Liver (tissue), 9 donors: ENCODE results near the gene FBXO10. TPM values are rescaled to one million over a fixed set of nuclear protein-coding genes. Genes with fewer than 3 reads are reported as not detected.

Source experiments
- DNase-seq: peaks from one replicate; pipeline ENCODE4 v3.0.0-alpha.2; 2017; ENCODE audit warnings: low spot score
- H3K27ac ChIP-seq, 2 donors: one replicate each; pipeline ENCODE4 v1.7.0; 2013; ENCODE audit warnings: inconsistent platforms in 2 of 2, low read length in 2 of 2, control low read depth in 1 of 2, low read depth in 1 of 2, mild to moderate bottlenecking in 1 of 2
- H3K27me3 ChIP-seq, 4 donors: one replicate each; pipeline versions ENCODE4 v1.6.1 to v1.7.0; 2013; ENCODE audit warnings: low read length in 3 of 4, inconsistent platforms in 1 of 4, mild to moderate bottlenecking in 1 of 4, moderate library complexity in 1 of 4; ENCODE audit not compliant: control insufficient read depth in 4 of 4, insufficient read depth in 4 of 4
- H3K36me3 ChIP-seq, 4 donors: one replicate each; pipeline versions ENCODE4 v1.6.1 to v1.7.0; 2013; ENCODE audit warnings: low read length in 3 of 4, mild to moderate bottlenecking in 3 of 4, low read depth in 1 of 4, moderate library complexity in 1 of 4; ENCODE audit not compliant: control insufficient read depth in 4 of 4, insufficient read depth in 3 of 4
- H3K4me1 ChIP-seq, 4 donors: one replicate each; pipeline versions ENCODE4 v1.6.1 to v1.7.0; 2013; ENCODE audit warnings: low read length in 3 of 4, mild to moderate bottlenecking in 3 of 4, moderate library complexity in 1 of 4; ENCODE audit not compliant: control insufficient read depth in 4 of 4, insufficient read depth in 4 of 4
- H3K4me3 ChIP-seq, 3 donors: one replicate each; pipeline versions ENCODE4 v1.6.1 to v1.7.0; 2013; ENCODE audit warnings: low read length in 3 of 3, control low read depth in 1 of 3, low read depth in 1 of 3, mild to moderate bottlenecking in 1 of 3
- H3K9ac ChIP-seq, 2 donors: one replicate each; pipeline ENCODE4 v1.7.0; 2013; ENCODE audit warnings: low read length in 2 of 2, mild to moderate bottlenecking in 2 of 2, moderate library complexity in 2 of 2, control low read depth in 1 of 2, low read depth in 1 of 2
- H3K9me3 ChIP-seq, 4 donors: one replicate each; pipeline versions ENCODE4 v1.6.1 to v1.7.0; 2013; ENCODE audit warnings: low read length in 3 of 4; ENCODE audit not compliant: control insufficient read depth in 4 of 4
- EGR1 ChIP-seq, 2 donors: IDR thresholded peaks; 2 replicates each; pipeline ENCODE4 v1.6.1; 2016 to 2018; ENCODE audit warnings: antibody characterized with exemption in 2 of 2, low read depth in 2 of 2
- FOXA1 ChIP-seq: IDR thresholded peaks from 2 replicates; pipeline ENCODE4 v1.6.1; 2016; ENCODE audit warnings: antibody characterized with exemption
- GABPA ChIP-seq, 2 donors: IDR thresholded peaks in 1 of 2; conservative IDR thresholded peaks in 1 of 2; 2 replicates each; pipeline ENCODE4 v1.6.1; 2016; ENCODE audit warnings: antibody characterized with exemption in 2 of 2, mild to moderate bottlenecking in 1 of 2, moderate library complexity in 1 of 2
- HNF4A ChIP-seq, 2 donors: conservative IDR thresholded peaks; 2 replicates each; pipeline ENCODE4 v1.6.1; 2016; ENCODE audit warnings: antibody characterized with exemption in 2 of 2, mild to moderate bottlenecking in 2 of 2
- HNF4G ChIP-seq: IDR thresholded peaks from 2 replicates; pipeline ENCODE4 v1.6.1; 2016; ENCODE audit warnings: antibody characterized with exemption
- JUND ChIP-seq, 2 donors: IDR thresholded peaks; 2 replicates each; pipeline ENCODE4 v1.6.1; 2016; ENCODE audit warnings: antibody characterized with exemption in 2 of 2
- NR2F2 ChIP-seq: IDR thresholded peaks from 2 replicates; pipeline ENCODE4 v1.6.1; 2016; ENCODE audit warnings: antibody characterized with exemption
- RAD21 ChIP-seq, 2 donors: IDR thresholded peaks; 2 replicates each; pipeline ENCODE4 v1.6.1; 2016; ENCODE audit warnings: antibody characterized with exemption in 2 of 2, mild to moderate bottlenecking in 2 of 2
- RXRA ChIP-seq, 2 donors: IDR thresholded peaks; 2 replicates each; pipeline ENCODE4 v1.6.1; 2017 to 2018; ENCODE audit warnings: antibody characterized with exemption in 2 of 2, mild to moderate bottlenecking in 1 of 2
- SP1 ChIP-seq: IDR thresholded peaks from 2 replicates; pipeline ENCODE4 v1.6.1; 2018; ENCODE audit warnings: antibody characterized with exemption, mild to moderate bottlenecking
- TAF1 ChIP-seq: conservative IDR thresholded peaks from 2 replicates; pipeline ENCODE4 v1.6.1; 2016; ENCODE audit warnings: antibody characterized with exemption, mild to moderate bottlenecking
- YY1 ChIP-seq: IDR thresholded peaks from 2 replicates; pipeline ENCODE4 v1.6.1; 2016; ENCODE audit warnings: antibody characterized with exemption, mild to moderate bottlenecking
- WGBS: extraction: QIAGEN DNeasy Blood & Tissue Kit; methylation state at CpG from one replicate; pipeline ENCODE4 v1.1.7; 2013; 5-methylcytosine and 5-hydroxymethylcytosine counted together
- polyA plus RNA-seq, 2 donors: library from polyadenylated mRNA; stranded (reverse) in 1 of 2; unstranded in 1 of 2; fragments of 200-250 nt in 1 of 2; fragments of >200 nt in 1 of 2; fragmentation: Nextera tagmentation in 1 of 2; extraction: Ambion mirVana in 1 of 2; gene quantifications; one replicate each; pipeline versions ENCODE4 v1.2.1 to v1.2.3, GENCODE V29; 2013 to 2015
- total RNA-seq, 2 donors: library from RNA; depleted of rRNA; stranded (reverse); fragments of >200 nt; gene quantifications; one replicate each; pipeline ENCODE4 v1.2.3, GENCODE V29; 2014
- TF ChIP-seq, protein P1 (sequence below): IDR thresholded peaks from 2 replicates; pipeline ENCODE4 v1.6.1; 2016; ENCODE audit warnings: antibody characterized with exemption
- TF ChIP-seq, protein P2 (sequence below): IDR thresholded peaks from 2 replicates; pipeline ENCODE4 v1.6.1; 2016; ENCODE audit warnings: antibody characterized with exemption, mild to moderate bottlenecking
- TF ChIP-seq, protein P3 (sequence below): fragments of 150-350 bp; IDR thresholded peaks from 2 replicates; pipeline ENCODE4 v1.5.1; 2017; ENCODE audit warnings: improper control_type of control experiment, low read depth, low read length; ENCODE audit not compliant: missing input control
- TF ChIP-seq, protein P4 (sequence below): IDR thresholded peaks from 2 replicates; pipeline ENCODE4 v1.6.1; 2016; ENCODE audit warnings: antibody characterized with exemption
- donor health status: healthy.
- donor health status: healthy.
- donor health status: healthy.
- donor health status: healthy.
- donor health status: healthy.

FBXO10 gene
- total and polyA plus RNA-seq, 4 donors: 1.3 to 5.5 (median 4.1) TPM

DNA sequence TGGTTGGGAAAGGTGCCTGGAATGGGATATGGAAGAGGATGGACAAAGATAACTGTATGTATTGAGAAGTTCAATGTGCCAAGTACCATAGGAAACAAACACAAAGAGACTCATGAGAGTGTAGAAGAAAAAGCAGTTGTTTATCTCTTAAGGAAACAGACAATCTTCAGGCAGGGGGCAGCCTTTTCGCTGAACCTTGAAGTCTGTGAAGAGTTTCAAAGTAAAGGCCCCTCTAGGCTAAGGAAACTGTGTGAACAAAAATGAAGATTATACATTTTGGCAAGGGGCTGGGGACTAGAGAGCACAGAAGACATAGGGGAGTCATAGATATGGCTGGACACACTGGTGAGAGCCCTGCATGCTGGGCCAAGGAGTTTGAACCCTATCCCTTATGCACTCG is 47.1 kb upstream of the FBXO10 start:
- H3K9ac ChIP-seq: no peak overlapping the region
- WGBS: 81% methylated on average over 2 of the region's 2 CpGs

DNA sequence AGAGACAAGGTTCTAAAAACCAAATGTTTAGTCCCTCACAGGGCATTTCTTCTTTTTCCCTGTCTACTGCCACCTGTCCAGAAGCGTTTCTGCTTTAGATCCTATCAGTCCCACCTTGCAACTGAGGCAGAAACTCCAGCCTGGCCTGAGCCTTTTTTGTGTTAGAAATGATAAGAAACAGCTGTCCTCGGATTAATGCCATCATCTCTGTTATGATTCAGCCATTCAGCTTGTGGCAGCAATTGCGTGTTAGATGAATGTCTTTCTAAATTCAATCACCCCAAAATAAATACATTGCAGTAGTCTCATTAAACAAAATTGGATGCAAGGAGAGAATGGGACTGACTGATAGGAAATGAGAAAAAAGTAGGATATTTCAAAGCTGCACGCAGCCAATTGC is 46.3 kb upstream of the FBXO10 start:
- Histone ChIP-seq H3K27ac (no peak overlapping the region), H3K36me3 (no peaks in the 10 kb centered on the region), H3K9ac (no peak overlapping the region), H3K9me3 (no peaks in the 10 kb centered on the region), H3K27me3 (no peaks in the 10 kb centered on the region), H3K4me3 (no peak overlapping the region), H3K4me1 (no peaks in the 10 kb centered on the region)
- DNase-seq: no peak
- 88% methylated on average over 4 of the region's 4 CpGs for WGBS
- TF ChIP-seq NR2F2 (no peak), RAD21 (IDR thresholded peaks at IDR 0.05) (no peak), HNF4A (conservative IDR thresholded peaks at IDR 0.05) (no peak), GABPA (IDR thresholded peaks at IDR 0.05 in 1 of 2, conservative IDR thresholded peaks at IDR 0.05 in 1 of 2) (no peak), SP1 (no peak), JUND (IDR thresholded peaks at IDR 0.05) (no peak), FOXA1 (no peak)
- TF ChIP-seq, protein P1, sequence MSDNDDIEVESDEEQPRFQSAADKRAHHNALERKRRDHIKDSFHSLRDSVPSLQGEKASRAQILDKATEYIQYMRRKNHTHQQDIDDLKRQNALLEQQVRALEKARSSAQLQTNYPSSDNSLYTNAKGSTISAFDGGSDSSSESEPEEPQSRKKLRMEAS: no peak
- TF ChIP-seq, protein P2, sequence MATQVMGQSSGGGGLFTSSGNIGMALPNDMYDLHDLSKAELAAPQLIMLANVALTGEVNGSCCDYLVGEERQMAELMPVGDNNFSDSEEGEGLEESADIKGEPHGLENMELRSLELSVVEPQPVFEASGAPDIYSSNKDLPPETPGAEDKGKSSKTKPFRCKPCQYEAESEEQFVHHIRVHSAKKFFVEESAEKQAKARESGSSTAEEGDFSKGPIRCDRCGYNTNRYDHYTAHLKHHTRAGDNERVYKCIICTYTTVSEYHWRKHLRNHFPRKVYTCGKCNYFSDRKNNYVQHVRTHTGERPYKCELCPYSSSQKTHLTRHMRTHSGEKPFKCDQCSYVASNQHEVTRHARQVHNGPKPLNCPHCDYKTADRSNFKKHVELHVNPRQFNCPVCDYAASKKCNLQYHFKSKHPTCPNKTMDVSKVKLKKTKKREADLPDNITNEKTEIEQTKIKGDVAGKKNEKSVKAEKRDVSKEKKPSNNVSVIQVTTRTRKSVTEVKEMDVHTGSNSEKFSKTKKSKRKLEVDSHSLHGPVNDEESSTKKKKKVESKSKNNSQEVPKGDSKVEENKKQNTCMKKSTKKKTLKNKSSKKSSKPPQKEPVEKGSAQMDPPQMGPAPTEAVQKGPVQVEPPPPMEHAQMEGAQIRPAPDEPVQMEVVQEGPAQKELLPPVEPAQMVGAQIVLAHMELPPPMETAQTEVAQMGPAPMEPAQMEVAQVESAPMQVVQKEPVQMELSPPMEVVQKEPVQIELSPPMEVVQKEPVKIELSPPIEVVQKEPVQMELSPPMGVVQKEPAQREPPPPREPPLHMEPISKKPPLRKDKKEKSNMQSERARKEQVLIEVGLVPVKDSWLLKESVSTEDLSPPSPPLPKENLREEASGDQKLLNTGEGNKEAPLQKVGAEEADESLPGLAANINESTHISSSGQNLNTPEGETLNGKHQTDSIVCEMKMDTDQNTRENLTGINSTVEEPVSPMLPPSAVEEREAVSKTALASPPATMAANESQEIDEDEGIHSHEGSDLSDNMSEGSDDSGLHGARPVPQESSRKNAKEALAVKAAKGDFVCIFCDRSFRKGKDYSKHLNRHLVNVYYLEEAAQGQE: no peak

More for the DNA sequence above, 47.1 kb upstream of the FBXO10 start:
- no peaks in the 10 kb centered on the region for H3K27me3 ChIP-seq
- no peaks in the 10 kb centered on the region for H3K36me3 ChIP-seq
- no peaks in the 10 kb centered on the region for H3K4me1 ChIP-seq
- no peak for DNase-seq
- H3K27ac ChIP-seq: no peak overlapping the region
- no peak overlapping the region for H3K4me3 ChIP-seq
- TF ChIP-seq, protein P3, sequence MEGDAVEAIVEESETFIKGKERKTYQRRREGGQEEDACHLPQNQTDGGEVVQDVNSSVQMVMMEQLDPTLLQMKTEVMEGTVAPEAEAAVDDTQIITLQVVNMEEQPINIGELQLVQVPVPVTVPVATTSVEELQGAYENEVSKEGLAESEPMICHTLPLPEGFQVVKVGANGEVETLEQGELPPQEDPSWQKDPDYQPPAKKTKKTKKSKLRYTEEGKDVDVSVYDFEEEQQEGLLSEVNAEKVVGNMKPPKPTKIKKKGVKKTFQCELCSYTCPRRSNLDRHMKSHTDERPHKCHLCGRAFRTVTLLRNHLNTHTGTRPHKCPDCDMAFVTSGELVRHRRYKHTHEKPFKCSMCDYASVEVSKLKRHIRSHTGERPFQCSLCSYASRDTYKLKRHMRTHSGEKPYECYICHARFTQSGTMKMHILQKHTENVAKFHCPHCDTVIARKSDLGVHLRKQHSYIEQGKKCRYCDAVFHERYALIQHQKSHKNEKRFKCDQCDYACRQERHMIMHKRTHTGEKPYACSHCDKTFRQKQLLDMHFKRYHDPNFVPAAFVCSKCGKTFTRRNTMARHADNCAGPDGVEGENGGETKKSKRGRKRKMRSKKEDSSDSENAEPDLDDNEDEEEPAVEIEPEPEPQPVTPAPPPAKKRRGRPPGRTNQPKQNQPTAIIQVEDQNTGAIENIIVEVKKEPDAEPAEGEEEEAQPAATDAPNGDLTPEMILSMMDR: no peak
- TF ChIP-seq GABPA (IDR thresholded peaks at IDR 0.05 in 1 of 2, conservative IDR thresholded peaks at IDR 0.05 in 1 of 2): no peak
- TF ChIP-seq, protein P1: no peak
- TF ChIP-seq SP1: no peak
- TF ChIP-seq, protein P4, sequence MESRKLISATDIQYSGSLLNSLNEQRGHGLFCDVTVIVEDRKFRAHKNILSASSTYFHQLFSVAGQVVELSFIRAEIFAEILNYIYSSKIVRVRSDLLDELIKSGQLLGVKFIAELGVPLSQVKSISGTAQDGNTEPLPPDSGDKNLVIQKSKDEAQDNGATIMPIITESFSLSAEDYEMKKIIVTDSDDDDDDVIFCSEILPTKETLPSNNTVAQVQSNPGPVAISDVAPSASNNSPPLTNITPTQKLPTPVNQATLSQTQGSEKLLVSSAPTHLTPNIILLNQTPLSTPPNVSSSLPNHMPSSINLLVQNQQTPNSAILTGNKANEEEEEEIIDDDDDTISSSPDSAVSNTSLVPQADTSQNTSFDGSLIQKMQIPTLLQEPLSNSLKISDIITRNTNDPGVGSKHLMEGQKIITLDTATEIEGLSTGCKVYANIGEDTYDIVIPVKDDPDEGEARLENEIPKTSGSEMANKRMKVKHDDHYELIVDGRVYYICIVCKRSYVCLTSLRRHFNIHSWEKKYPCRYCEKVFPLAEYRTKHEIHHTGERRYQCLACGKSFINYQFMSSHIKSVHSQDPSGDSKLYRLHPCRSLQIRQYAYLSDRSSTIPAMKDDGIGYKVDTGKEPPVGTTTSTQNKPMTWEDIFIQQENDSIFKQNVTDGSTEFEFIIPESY: no peak
- TF ChIP-seq HNF4G: no peak
- no peak for TF ChIP-seq TAF1
- TF ChIP-seq RXRA (IDR thresholded peaks at IDR 0.05): no peak
- TF ChIP-seq EGR1 (IDR thresholded peaks at IDR 0.05; ENCODE audit: low read depth in 2 of 2): no peak
- TF ChIP-seq, protein P2: no peak
- TF ChIP-seq NR2F2: no peak
- TF ChIP-seq FOXA1: no peak
- no peak for TF ChIP-seq RAD21 (IDR thresholded peaks at IDR 0.05)
- TF ChIP-seq YY1: no peak
- TF ChIP-seq HNF4A (conservative IDR thresholded peaks at IDR 0.05): no peak
- H3K9me3 ChIP-seq: no peaks in the 10 kb centered on the region
